GM19238 (cell line): ENCODE results near the gene RARG.
"Not testable (repeated sequence)": the region's sequence is repeated elsewhere in the genome, so short reads cannot be mapped to it uniquely, and the experiment has no call there.

ENCODE experiments used
- DNase-seq: peaks from one replicate; pipeline ENCODE4 v3.0.0; 2011; ENCODE audit warnings: low spot score; ENCODE audit not compliant: insufficient read length

Gene RARG

DNA sequence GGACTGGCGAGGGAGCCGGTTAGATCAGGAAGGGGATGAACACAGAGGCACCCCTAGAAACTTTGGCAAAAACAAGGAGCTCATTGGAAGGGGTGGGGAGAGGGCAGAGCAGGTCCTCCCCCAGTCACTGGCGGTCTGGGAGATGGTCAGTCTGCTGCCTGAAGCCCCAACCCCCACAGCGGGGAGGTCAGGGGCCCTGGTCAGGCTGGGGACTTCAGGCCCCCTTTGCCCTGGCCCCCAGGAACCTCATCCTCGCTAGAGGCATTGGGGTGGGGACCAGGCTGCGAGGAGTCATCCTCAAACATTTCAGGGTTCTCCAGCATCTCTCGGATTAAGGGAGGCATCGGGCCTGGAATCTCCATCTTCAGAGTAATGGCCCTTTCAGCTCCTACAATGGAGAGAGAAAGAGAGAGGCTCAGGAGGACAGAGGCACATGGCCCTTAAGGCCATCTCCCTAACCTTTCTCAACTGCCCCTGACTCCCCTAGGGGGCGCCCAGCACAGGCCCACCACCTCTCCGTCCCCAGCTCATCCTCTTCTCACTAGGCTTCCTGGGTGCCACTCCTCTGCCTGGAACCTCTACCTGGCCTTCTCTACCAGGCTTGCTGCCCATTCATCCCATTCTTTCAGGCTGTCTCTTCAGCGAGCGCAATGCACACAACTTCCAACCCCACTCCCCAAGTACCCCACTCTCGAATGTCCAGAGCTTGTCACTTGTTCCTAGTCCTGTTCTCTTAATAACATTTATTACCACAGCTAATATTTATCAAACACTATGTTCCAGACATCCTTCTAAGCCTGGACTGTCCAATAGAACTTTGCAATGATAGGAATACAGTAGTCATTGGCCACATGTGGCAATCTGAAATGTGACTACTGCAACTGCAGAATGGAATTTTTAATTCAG is 20.3 kb downstream of the RARG start:
- no peak for DNase-seq

DNA sequence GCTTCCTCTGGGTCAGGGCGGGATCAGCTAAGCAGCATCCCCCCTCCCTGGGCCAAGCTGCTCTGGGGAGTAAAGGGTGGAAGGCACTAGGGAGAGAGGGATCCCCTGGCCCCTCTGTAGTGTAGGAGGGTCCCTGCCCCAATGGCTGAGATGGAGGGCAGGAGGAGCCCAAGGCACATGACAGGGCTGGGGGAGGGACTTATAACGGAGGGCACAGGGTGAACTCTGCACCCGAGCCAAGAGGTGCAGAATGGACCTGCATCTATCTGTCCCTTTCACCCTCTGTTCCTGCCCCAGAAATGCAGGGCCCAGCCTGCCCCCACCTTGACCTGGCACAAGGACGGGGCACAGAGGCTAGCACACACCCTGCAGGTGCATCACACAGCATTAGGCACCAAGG is 21.2 kb downstream of the RARG start:
- no peak for DNase-seq

GRCh38 chr12:53208877-53209463 is 23.0 kb downstream of the RARG start:
- peak; percentile 71 for DNase-seq

DNA sequence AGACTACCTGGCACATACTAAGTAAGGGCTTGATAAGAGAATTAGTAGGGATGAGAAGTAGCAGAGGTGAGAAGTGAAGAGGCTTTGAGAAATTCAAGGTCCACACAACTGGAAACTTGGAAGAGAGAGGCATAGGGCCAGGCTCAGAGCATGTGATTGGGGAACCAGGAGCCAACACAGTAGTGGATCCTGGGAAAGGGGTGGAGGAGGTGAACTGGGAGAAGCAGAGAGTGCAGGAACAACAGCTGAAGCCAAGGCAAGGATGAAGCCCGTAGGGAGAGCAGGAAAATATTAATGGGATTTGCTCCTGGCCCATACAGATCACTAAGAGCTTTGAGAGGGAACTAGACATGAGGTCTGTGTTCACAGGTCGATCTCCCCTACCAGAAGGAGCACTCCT is 23.6 kb downstream of the RARG start:
- DNase-seq: no peak

DNA sequence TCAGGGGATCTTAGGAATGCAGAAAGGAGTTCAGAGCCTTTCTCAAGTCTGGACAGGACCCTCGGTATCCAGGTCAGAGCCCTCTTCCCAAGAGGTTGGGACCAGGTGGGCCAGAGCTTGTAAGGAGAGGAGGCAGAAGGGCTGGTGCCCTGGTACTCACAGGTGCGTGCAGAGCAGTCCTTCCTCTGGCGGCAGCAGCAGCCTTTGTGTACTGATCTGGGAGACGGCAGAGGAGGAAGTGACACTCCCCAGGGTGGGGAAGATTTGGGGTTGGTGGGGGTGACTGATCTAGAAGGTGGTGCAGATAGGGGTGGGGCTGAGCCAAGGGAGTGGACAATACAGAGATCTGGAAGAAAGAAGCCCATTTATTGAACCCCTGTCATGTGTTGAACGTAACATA is 25.0 kb downstream of the RARG start, which contains the start of gene ITGB7:
ITGB7 (minus strand) TSS at position 210 of the 400 bp plus-strand sequence. CDS start 6,808 bp downstream, outside the sequence.
- DNase-seq: peak; percentile 74

DNA sequence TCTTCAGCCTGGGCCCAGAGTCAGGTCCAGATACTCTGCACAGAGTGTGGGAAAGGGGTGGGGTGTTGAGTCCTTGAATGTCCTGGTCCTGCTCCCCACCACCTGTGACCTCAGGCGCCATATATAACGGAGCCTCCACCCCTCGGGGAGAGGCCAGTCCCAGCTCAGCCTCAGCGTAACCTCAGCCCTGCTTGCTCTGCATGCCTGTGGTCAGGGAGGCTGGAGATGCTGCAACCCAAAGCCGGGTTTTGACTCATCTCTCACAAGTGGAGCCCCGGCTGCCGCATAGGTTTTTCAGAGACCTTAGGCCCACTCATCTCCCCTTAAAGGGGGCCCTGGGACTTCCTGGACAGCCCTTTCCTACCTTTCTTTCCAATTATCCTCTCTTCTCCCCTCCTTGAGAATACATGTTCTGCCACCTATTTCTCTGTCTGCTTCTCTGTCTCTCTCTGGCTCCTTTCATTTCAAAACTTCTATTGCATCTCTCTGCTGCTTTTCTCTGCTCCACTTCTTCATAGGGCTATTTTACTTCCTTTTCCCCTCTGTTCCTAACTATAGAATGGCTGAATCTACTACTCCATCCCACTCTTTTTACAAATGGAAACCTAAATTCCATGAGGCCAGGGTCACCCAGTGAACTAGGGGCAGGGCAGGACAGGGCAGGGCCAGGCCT is 26.1 kb downstream of the RARG start:
- peak; percentile 73 for DNase-seq

DNA sequence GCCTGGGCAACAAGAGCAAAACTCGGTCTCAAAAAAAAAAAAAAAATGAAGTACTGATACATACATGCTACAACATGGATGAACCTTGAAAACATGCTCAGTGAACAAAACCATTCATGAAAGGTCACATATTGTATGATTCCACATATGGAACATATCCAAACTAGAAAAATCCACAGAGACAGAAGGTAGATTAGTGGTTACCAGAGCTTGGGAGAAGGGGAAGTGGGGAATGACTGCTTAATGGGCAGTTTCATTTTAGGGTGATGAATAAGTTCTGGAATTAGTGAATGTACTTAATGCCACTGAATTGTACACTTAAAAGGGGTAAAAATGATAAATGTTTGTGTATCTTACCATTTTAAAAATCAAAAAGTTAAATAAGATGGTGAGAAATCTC is 27.7 kb downstream of the RARG start:
- no peak for DNase-seq

DNA sequence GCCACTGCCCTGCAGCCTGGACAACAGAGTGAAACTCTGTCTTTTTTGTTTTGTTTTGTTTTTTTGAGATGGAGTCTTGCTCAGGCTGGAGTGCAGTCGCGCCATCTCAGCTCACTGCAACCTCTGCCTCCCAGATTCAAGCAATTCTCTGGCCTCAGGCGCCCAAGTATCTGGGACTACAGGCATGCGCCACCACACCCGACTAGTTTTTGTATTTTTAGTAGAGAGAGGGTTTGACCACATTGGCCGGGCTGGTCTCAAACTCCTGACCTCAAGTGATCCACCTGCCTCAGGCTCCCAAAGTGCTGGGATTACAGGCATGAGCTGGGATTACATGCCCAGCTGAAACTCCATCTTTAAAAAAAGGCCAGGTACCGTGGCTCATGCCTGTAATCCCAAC is 29.7 kb downstream of the RARG start:
- DNase-seq: not testable (repeated sequence)

DNA sequence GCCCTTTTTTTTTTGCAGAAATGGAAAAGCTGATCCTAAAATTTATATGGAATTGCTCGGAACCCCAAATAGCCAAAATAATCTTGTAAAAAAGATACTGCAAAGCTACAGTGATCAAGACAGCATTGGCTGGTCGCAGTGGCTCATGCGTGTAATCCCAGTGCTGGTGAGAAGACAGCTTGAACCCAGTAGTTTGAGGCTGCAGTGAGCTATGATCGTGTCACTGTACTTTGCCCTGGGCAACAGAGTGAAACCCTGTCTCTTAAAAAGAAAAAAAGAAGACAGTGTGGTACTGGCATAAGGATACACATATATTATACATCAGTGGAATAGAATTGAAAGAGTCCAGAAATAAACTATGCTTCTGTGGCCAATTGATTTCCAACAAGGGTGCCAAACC is 30.4 kb downstream of the RARG start:
- no peak for DNase-seq

DNA sequence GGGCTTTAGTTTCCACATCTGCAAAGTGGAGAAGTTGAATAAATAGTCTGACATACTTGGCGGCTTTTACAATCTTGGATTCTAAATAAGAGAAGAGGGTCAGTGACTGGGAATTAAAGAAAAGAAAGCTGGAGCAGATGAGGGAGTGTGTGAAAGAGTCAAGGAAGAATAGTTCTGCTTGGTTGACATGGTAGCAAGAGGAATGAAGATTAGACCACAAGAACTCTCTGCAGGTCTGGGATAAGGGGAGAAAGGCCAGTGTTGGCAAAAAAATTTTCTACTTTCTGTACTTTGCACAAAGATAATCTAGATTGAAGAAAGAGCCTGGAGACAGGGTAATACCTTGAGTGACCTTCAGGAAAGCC is 30.9 kb downstream of the RARG start:
- DNase-seq: no peak

GRCh38 chr12:53200458-53201176 is 31.4 kb downstream of the RARG start:
- DNase-seq: peak; percentile 73

DNA sequence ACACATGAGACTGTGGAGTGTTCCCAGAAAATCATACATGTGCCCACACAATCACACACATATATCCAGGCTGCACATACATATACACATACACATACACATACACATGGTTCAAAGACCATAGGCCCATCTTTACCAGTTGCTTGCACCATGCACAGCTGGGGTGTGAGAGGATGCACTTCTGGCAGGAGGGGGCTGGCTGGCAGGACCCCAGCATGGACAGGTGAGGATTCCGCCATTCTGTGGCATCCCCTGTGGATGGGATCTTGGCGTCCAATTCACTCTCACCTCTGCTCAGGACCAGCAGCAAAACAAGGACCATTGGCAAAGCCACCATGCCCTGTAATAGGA is 31.9 kb downstream of the RARG start:
- DNase-seq: no peak

DNA sequence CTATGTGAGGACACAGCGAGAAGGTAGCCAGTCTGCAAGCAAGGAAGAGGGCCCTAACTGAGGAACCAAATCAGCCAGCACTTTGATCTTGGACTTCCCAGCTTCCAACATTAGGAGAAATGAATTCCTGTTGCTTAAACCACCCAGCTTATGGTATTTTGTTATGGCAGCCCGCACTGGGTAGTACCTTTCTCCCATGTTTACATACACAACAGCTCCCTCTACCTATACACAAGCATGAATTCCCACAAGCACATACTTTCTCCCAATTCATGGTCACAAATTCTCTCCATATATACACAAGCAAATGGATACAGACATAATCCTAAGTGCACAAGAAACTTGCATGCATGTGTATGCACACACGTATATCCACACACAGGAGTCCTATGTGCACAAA is 32.3 kb downstream of the RARG start:
- DNase-seq: no peak

GRCh38 chr12:53198486-53199110 is 33.4 kb downstream of the RARG start:
- no peak for DNase-seq

DNA sequence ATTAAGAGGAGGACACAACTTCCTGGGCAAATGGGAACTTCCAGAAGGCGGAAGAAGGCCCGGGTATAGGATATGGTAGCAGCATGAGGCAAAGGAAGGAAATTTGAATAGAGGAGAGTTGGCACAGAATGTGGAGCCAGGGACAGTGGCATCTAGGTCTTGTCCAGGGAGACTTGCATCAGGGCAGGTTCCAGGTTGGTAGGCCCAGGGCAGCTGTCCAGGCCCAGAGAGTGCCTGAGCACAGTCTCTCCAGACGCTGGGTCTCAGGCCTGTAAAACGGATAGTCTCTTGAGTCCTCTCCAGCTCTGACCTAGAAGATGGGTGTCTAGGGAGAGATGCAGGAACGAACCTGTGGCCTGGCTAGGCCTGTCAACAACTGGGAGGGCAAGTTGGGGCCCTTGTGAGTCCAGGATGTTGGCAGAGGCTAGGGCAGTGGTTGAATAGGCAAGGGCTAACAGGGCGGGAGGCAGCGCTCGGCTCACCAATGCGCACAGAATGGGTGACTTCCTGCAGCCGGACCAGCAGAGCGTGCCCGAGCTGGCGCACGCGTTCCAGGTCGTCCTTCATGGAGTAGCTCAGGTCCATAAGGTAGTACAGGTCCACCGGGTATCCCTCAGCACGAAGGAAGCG is 34.9 kb downstream of the RARG start:
- no peak for DNase-seq

DNA sequence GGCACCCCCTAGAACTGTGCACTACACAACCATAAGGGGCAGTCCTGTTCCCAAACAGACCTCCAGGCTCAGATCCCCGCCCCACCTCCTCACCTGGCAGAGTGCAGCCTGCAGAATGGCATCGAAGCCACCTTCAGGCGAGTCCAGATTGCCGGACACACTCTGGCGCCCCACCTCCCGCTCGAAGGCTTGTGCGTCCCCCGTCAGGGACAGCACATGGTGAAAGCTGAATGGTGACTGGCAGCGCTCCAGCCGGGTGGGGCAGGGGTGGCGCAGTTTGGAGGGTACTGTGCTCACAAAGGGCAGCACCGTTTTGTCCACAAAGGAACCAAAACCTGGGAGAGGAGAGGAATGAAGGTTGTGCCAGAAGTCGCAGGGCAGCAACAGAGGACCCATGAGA is 35.5 kb downstream of the RARG start:
- DNase-seq: no peak

DNA sequence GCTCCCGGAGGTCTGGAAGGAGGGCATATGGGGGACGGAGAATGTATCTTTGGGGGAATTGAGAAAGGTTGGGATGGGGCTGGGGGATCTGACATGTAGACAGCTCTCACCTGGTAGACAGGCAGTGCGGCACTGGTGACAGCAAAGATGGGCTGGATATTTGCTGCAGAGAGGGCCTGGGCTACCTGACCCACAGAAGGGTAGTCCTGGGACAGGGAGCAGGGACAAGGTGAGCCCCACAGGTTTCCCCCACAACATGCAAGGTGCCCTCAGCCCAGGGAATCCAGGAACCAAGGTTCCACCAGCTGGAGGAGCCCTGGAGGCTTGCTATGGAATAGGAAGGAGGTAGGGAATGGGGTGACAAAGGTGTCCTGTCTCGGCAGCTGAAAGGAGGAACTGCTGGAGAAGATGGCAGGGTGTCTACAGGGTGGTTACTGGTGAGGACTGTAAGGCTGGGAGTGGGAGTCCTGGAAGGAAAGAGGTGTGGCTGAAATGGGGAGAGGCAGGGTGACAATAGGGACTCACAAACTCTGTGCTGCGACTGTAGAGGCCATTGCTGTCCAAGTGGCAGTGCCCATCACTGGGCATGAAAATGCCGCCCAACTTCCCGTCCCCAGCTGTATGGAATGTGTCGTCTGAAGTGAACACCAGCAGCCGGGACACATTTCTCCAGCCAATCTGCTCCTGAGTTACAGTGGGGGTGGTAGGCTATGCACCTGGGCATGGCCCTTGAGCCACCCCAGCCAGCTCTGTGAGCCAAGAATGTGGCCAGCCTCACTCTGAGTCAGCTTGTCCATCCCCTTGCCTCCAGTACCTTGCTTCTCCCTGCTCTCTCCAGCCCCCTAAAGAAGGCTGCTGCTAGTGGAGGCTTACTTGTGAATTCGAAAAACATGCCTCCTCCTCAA is 36.2 kb downstream of the RARG start:
- DNase-seq: no peak

- no peak for DNase-seq
Measured at GRCh38 chr12:53194973-53195372, 37.0 kb downstream of the RARG start.

- DNase-seq: no peak
Measured at GRCh38 chr12:53193985-53194716, 37.9 kb downstream of the RARG start.
